HepG2 (cell line): ENCODE data around the gene PFAS.

Source experiments
- MED13 ChIP-seq: sonication (generic); formaldehyde crosslinking; IDR thresholded peaks from 2 replicates; pipeline ENCODE4 v1.5.0; 2020; ENCODE audit warnings: missing genetic modification reagents
- NR2F2 ChIP-seq: IDR thresholded peaks from 2 replicates; pipeline ENCODE4 v1.6.1; 2012; ENCODE audit warnings: low read depth, inconsistent platforms, borderline replicate concordance
- SP1 ChIP-seq, 2 experiments: fragments of 450-650 bp in 1 of 2; sonication (generic) in 1 of 2; formaldehyde crosslinking in 1 of 2; IDR thresholded peaks; 2 replicates each; pipeline versions ENCODE4 v1.4.0 to v1.6.1; 2016 to 2020; ENCODE audit warnings: missing genetic modification reagents in 1 of 2
- SUZ12 ChIP-seq: fragments of 150-350 bp; IDR thresholded peaks from 2 replicates; pipeline ENCODE4 v1.6.1; 2014; ENCODE audit warnings: low read depth, low read length
- ZNF512 ChIP-seq: sonication (generic); formaldehyde crosslinking; IDR thresholded peaks from 2 replicates; pipeline ENCODE4 v1.4.0; 2020; ENCODE audit warnings: mild to moderate bottlenecking, missing genetic modification reagents
- ZNF619 ChIP-seq: sonication (generic); formaldehyde crosslinking; IDR thresholded peaks from 2 replicates; pipeline ENCODE4 v1.4.0; 2020; ENCODE audit warnings: mild to moderate bottlenecking, missing genetic modification reagents

DNA sequence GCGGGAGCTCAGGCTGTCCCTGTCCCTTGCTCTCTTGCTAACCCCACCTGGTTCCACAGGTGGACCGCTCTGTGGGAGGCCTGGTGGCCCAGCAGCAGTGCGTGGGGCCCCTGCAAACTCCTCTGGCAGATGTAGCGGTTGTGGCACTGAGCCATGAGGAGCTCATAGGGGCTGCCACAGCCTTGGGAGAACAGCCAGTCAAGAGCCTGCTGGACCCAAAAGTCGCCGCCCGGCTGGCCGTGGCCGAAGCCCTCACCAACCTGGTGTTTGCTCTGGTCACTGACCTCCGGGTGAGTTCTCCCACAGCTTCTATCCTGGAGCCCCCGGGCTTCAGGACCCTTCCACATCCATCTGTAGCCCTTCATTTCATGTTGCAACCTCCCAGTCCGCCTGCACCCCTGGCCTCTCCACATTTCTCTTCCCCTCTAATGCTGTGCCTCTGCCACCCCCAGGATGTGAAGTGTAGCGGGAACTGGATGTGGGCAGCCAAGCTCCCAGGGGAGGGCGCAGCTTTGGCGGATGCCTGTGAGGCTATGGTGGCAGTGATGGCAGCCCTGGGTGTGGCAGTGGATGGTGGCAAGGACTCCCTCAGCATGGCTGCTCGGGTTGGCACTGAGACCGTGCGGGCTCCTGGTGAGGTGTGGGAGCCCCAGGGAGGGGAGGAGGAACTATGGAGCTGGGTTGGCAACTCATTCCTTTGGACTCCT, 15.9 kb downstream of the PFAS start:
- TF ChIP-seq SP1 (IDR thresholded peaks at IDR 0.05) (no peak), SP1 (CRISPR knock-in tag; IDR thresholded peaks at IDR 0.05) (no peak), ZNF619 (CRISPR knock-in tag) (no peak), NR2F2 (no peak), MED13 (CRISPR knock-in tag) (no peak), SUZ12 (no peak), ZNF512 (no peak)
